HUES64 (cell line): ENCODE data around the gene OLFM1.

Source experiments
- H3K27ac ChIP-seq: 2 replicates; pipeline ENCODE4 v1.7.0; 2013; ENCODE audit warnings: low read depth, low read length, inconsistent platforms
- H3K27me3 ChIP-seq: 2 replicates; pipeline ENCODE4 v1.6.1; 2013; ENCODE audit warnings: mild to moderate bottlenecking, low read length; ENCODE audit not compliant: insufficient read depth
- H3K36me3 ChIP-seq: 2 replicates; pipeline ENCODE4 v1.6.1; 2013; ENCODE audit warnings: mild to moderate bottlenecking, low read length; ENCODE audit not compliant: insufficient read depth
- H3K4me1 ChIP-seq: 2 replicates; pipeline ENCODE4 v1.6.1; 2013; ENCODE audit warnings: mild to moderate bottlenecking, low read length, moderate library complexity; ENCODE audit not compliant: insufficient read depth
- H3K4me3 ChIP-seq: 2 replicates; pipeline ENCODE4 v1.5.1; 2013; ENCODE audit warnings: mild to moderate bottlenecking, low read length, moderate library complexity
- H3K9ac ChIP-seq: 2 replicates; pipeline ENCODE4 v1.6.1; 2013; ENCODE audit warnings: mild to moderate bottlenecking, low read depth, low read length
- H3K9me3 ChIP-seq: 2 replicates; pipeline ENCODE4 v1.6.1; 2013; ENCODE audit warnings: low read depth, low read length; ENCODE audit not compliant: insufficient read depth
- WGBS: fragments of 150-250, 120-280 bp; methylation state at CpG from one replicate; pipeline ENCODE4 v1.1.7; 2013; ENCODE audit warnings: missing lambda C conversion rate; 5-methylcytosine and 5-hydroxymethylcytosine counted together

The OLFM1 gene

DNA sequence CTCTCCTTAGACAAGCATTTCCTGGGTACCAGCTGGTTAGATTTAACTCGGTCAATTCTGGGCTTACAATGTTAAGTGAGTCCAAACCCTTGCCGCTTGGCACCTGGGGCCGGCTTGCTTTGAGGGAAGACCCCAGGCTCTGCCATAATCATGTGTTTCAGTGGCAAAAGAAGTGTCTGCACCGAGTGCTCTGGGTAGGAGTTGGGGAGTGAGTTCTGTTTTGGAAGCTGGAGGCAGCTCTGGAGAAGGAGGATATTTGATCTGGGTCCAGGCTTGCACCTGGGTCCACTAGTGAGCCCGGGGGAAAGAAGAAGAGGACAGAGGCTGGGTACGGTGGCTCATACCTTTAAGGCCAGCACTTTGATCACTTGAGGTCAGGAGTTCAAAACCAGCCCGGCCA is 8.4 kb upstream of the OLFM1 start:
- no peak overlapping the region for H3K9ac ChIP-seq
- no peak overlapping the region for H3K4me3 ChIP-seq
- WGBS, result 92% methylated on average over 7 of the region's 7 CpGs
- H3K4me1 ChIP-seq, result no peaks in the 10 kb centered on the region
- H3K36me3 ChIP-seq, result no peaks in the 10 kb centered on the region
- H3K27me3 ChIP-seq, result peaks cover 32% of the 10 kb centered on the region
- H3K27ac ChIP-seq, result no peak overlapping the region
- H3K9me3 ChIP-seq, result no peaks in the 10 kb centered on the region

DNA sequence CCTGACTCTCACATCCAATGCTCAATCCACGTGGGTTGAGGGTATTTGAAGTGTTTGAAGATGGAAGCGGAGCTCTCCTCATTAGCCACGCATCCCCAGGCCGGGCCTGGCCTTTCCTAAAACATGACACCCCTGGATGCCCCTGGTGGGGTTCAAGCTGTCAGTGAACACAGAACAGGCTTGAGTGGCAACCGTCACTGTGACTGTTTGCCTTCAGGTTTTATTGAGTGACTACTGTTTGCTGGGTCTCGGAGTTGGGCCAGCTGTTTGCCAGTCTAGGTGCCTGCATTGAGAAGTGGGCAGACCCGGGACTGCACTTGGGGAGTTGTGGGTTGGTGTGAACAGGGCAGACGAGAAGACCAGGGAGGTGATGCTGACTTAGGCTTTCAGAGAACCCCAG is 7.8 kb upstream of the OLFM1 start:
- no peak overlapping the region for H3K27ac ChIP-seq
- peaks cover 26% of the 10 kb centered on the region for H3K27me3 ChIP-seq
- H3K4me1 ChIP-seq, result no peaks in the 10 kb centered on the region
- H3K36me3 ChIP-seq, result no peaks in the 10 kb centered on the region
- WGBS, result 84% methylated on average over 8 of the region's 8 CpGs
- H3K9me3 ChIP-seq, result no peaks in the 10 kb centered on the region
- H3K9ac ChIP-seq, result no peak overlapping the region
- H3K4me3 ChIP-seq, result no peak overlapping the region

DNA sequence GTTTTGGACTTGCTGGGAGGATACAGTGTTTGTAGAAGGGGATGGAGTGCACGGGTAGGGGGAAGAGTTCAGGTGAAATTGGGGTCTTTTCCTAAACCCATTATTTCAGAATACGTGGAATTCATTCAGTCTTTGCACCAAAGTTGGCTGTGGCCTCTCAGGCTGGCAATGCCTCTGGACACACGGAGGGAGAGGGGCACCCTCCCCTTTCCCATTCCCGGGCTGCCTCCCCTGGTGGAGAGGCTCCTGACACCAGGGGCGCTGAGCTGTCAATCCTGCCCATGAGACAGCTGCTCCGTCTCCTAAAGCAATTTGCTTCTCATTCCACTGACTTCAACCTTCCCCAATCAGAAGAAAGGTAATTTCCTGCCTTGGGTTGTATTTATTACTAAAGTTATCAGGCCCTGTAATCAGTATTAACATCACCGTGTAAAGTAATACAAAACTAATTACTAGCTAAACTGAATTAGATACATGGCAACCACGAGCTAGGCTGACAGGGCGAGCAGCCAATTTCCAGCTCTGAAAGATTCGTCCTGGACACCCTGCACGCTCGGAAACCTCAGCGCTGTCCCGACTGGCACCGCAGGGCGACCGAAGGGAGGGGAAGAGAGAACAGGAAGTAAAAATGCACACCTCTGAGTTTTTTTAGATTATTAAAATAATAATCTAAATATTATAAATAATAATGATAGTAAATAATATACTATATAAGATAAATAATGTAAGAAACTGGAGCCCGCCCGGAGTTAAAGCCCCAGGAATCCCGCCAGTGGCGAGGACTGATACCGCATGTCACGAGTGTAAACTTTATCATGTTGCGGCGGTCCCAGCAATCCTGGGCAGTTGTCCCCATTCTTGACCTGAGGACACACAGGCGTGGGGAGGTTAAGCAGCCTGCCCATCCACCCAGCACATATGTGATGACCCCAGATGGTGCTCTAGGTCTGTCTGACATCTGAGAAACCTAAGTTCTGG is 6.9 kb upstream of the OLFM1 start:
- no peaks in the 10 kb centered on the region for H3K36me3 ChIP-seq
- no peak overlapping the region for H3K9ac ChIP-seq
- H3K27me3 ChIP-seq, result peaks cover 22% of the 10 kb centered on the region
- WGBS, result 94% methylated on average over 26 of the region's 26 CpGs
- no peak overlapping the region for H3K4me3 ChIP-seq
- H3K4me1 ChIP-seq, result no peaks in the 10 kb centered on the region
- no peaks in the 10 kb centered on the region for H3K9me3 ChIP-seq
- no peak overlapping the region for H3K27ac ChIP-seq

DNA sequence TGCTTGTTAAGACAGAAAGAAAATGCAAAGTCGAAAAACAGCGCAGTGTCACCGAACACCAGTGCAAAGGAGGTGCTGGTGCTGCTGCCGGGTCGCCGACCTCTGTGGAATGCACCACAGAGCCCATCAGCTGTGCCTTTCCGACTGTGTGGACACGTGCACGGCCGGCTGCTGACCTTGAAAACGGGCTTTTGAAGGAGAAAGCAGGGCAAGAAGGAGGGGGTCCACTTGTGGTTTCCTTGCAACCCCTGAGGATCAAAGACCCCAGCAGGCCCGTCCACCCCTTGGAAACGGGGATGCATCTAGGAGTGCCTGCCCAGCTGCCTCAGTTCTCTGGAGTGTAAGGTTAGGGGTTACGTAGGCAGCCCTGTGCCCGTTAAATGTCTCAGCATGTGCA is 6.2 kb upstream of the OLFM1 start:
- H3K9ac ChIP-seq, result no peak overlapping the region
- no peak overlapping the region for H3K27ac ChIP-seq
- H3K36me3 ChIP-seq, result no peaks in the 10 kb centered on the region
- peaks cover 21% of the 10 kb centered on the region for H3K27me3 ChIP-seq
- no peaks in the 10 kb centered on the region for H3K4me1 ChIP-seq
- H3K9me3 ChIP-seq, result no peaks in the 10 kb centered on the region
- WGBS, result 93% methylated on average over 15 of the region's 15 CpGs
- no peak overlapping the region for H3K4me3 ChIP-seq

DNA sequence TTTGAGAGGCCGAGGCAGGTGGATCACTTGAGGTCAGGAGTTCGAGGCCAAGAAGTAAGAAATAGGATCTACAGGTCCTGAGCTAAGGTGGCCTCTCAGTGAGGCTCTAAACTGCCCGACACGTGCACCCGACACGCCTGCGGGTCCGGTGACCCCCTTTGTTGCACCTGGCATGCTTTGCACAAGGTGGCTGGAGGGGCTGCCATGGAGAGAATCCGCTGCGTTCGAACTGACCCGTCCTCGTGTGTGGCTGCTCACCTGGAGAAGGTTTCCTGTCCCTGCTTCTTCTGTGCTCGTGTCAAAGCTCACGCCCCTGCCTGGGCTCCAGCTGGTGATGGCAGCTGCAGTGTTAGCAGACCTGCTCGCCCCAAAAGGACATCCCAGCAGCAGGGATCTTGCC is 5.7 kb upstream of the OLFM1 start:
- H3K9ac ChIP-seq, result no peak overlapping the region
- H3K27me3 ChIP-seq, result peaks cover 21% of the 10 kb centered on the region
- H3K36me3 ChIP-seq, result no peaks in the 10 kb centered on the region
- H3K27ac ChIP-seq, result no peak overlapping the region
- H3K9me3 ChIP-seq, result no peaks in the 10 kb centered on the region
- H3K4me3 ChIP-seq, result no peak overlapping the region
- H3K4me1 ChIP-seq, result no peaks in the 10 kb centered on the region
- 95% methylated on average over 16 of the region's 16 CpGs for WGBS

DNA sequence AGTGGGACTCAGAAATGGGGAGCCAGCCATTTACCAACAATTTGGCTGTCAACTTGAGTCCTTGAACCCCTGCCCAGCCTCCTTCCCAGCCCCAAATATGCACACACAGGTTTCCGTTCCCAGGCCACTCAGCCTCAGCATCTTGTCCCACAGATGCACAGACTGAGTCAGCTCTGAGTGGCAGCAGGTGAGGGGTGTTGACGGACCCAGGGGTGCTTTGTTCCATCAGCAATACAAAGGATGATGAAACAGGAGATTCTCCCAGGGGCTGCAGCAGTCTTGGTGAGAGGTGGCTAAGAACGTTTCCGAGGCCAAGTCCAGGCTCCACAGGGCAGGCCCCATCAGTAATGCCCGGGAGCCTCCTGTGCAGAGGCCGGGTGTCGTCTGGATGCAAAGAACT is 4.9 kb upstream of the OLFM1 start:
- H3K36me3 ChIP-seq, result no peaks in the 10 kb centered on the region
- H3K27ac ChIP-seq, result no peak overlapping the region
- H3K27me3 ChIP-seq, result peaks cover 22% of the 10 kb centered on the region
- no peak overlapping the region for H3K4me3 ChIP-seq
- no peaks in the 10 kb centered on the region for H3K9me3 ChIP-seq
- H3K4me1 ChIP-seq, result no peaks in the 10 kb centered on the region
- H3K9ac ChIP-seq, result no peak overlapping the region
- WGBS, result 87% methylated on average over 7 of the region's 7 CpGs

DNA sequence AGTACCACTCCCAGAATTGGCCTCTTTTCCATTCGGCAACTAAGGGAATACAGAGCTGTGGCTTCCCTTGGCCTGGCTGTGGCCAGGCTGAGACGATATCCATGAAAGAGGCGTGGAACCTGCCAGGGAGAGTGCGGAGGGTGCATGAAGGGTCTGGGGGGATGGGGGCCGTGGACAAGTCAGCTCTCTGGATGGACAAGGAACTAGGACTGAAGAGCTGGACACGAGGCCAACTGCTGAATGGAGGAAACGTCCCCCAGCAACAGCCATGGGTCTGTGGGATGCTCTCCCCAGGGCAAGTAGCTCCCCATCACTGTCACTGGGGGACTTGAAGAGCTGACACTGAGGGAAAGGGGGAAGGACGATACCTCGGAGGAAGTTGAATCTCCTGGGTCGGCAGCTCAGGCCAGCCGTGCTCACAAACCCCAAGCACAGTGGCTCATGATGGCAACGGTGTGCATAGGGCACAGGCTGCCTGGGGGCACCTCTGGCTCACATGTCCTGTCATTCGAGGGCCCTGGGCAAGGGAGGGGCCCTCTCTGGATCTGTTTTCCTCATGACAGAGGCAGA is 4.1 kb upstream of the OLFM1 start:
- no peak overlapping the region for H3K27ac ChIP-seq
- 91% methylated on average over 13 of the region's 13 CpGs for WGBS

DNA sequence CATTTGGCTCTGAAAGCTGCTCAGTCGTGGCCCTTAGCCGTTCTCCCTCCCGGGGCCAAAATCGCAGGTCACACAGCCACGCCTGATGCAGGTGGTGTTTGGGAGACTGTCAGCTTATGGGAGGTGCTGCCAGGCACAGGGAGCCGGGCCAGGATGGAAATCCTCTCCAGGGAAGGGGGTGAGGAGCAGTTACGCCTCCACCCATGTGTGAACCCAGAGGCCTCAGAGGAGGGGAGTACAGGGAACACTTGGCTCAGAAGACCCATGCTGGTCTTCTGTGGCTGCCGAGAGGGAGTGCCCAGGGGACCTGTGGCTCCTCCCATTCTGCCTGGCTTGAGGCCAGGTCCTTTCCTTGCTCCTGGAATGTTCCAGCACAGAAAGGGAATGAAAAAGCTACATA is 3.6 kb upstream of the OLFM1 start:
- Histone ChIP-seq H3K9ac (no peak overlapping the region), H3K27me3 (peaks cover 33% of the 10 kb centered on the region), H3K4me1 (no peaks in the 10 kb centered on the region), H3K9me3 (no peaks in the 10 kb centered on the region), H3K36me3 (no peaks in the 10 kb centered on the region), H3K4me3 (no peak overlapping the region), H3K27ac (no peak overlapping the region)
- WGBS, result 88% methylated on average over 8 of the region's 8 CpGs

More for the DNA sequence above, 4.1 kb upstream of the OLFM1 start:
- H3K9ac ChIP-seq, result no peak overlapping the region
- no peaks in the 10 kb centered on the region for H3K9me3 ChIP-seq
- H3K4me1 ChIP-seq, result no peaks in the 10 kb centered on the region
- H3K27me3 ChIP-seq, result peaks cover 28% of the 10 kb centered on the region
- H3K36me3 ChIP-seq, result no peaks in the 10 kb centered on the region
- H3K4me3 ChIP-seq, result no peak overlapping the region

DNA sequence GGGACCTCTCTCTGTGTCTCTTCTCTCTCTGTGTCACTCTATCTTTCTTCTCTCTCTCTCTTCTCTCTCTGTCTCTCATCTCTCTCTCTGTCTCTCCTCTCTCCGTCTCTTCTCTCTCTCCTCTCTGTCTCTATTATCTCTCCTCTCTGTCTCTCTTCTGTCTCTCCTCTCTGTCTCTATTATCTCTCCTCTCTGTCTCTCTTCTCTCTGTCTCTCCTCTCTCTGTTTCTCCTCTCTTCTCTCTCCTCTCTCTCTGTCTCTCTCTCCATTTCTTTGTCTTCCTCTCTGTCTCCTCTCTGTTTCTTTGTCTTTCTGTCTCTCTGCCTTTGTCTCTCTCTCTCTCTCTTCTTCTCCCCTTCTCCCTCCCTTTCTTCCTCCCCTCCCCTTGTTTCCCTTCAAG is 3.2 kb upstream of the OLFM1 start:
- WGBS, result 85% methylated on average over 1 of the region's 1 CpG
- Histone ChIP-seq H3K4me1 (no peaks in the 10 kb centered on the region), H3K4me3 (no peak overlapping the region), H3K9ac (no peak overlapping the region), H3K27me3 (peaks cover 37% of the 10 kb centered on the region), H3K27ac (no peak overlapping the region), H3K36me3 (no peaks in the 10 kb centered on the region), H3K9me3 (no peaks in the 10 kb centered on the region)

DNA sequence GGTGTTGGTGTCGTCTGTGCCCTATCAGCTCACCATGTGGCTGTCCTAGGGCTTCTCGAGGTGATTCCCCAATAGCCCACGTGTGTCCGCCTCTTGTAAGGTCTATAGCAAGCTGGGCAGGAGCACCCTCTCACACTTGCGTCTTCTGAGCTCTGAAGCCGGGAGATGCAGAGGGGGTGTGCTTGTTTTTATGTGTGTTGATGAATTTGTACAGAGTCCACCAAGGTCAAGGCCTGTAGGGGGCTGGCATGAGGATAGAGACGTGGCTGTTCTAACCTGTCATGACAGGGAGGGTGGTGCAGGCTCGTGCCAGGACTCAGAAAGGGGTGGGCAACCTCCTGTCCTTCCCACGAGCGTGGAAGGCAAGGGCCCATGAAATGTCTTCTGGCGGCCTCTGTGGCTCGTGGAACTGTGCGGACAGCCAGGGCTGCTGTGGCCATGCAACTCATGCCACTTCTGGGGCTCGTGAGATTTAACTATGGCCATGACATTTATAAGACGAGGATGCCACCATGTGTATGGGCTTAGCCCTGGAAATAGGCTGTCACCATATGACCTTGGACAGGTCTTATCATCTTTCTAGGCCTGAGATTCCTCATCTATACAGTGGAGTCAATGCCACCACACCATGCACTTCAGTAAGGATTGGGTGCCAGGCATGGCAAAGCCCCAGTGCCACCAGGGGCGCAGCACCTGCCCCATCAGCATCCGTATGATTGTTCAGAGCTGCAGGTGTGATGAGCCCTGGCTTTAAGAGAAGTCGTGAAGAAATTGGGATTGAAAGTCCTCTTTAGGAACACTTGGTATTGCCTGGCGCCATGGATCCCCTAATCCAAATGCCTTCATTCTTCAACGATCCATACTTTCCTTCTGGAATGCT is 2.3 kb upstream of the OLFM1 start:
- H3K36me3 ChIP-seq, result no peaks in the 10 kb centered on the region
- no peak overlapping the region for H3K27ac ChIP-seq
- no peak overlapping the region for H3K4me3 ChIP-seq
- WGBS, result 87% methylated on average over 20 of the region's 20 CpGs
- no peaks in the 10 kb centered on the region for H3K9me3 ChIP-seq
- no peak overlapping the region for H3K9ac ChIP-seq
- peaks cover 46% of the 10 kb centered on the region for H3K27me3 ChIP-seq
- H3K4me1 ChIP-seq, result no peaks in the 10 kb centered on the region
